ENCODE results near the gene ARFRP1. TPM values are rescaled to one million over a fixed set of nuclear protein-coding genes. Genes with fewer than 3 reads are reported as not detected.

The ARFRP1 gene
- total RNA-seq, 1 experiment from 2014 or later: 30.2 TPM

GRCh38 chr20:63648895-63649589 lies 58.7 kb downstream of the ARFRP1 start:
- no peak for TF ChIP-seq ESRRA (CRISPR knock-in tag; IDR thresholded peaks at IDR 0.05; ENCODE audit: borderline replicate concordance)
- TF ChIP-seq ZNF121 (CRISPR knock-in tag; IDR thresholded peaks at IDR 0.05): no peak
- no peak for TF ChIP-seq NFATC4 (CRISPR knock-in tag; IDR thresholded peaks at IDR 0.05)
- no peak for TF ChIP-seq ZNF219 (CRISPR knock-in tag; IDR thresholded peaks at IDR 0.05; ENCODE audit: borderline replicate concordance)
- TF ChIP-seq ZNF317 (CRISPR knock-in tag; IDR thresholded peaks at IDR 0.05; ENCODE audit: borderline replicate concordance, low read depth): no peak
- no peak for TF ChIP-seq NR1H2 (CRISPR knock-in tag; IDR thresholded peaks at IDR 0.05)
- TF ChIP-seq MLX (CRISPR knock-in tag; IDR thresholded peaks at IDR 0.05): no peak
- no peak for TF ChIP-seq TCF7 (CRISPR knock-in tag; IDR thresholded peaks at IDR 0.05; ENCODE audit: low read depth)
- no peak for TF ChIP-seq ZNF512 (CRISPR knock-in tag; IDR thresholded peaks at IDR 0.05; ENCODE audit: borderline replicate concordance)
- no peak for TF ChIP-seq SP1 (CRISPR knock-in tag; conservative IDR thresholded peaks at IDR 0.05)
- no peak for TF ChIP-seq E2F4 (CRISPR knock-in tag; IDR thresholded peaks at IDR 0.05; ENCODE audit: borderline replicate concordance, low read depth)
- no peak for TF ChIP-seq ZBTB43 (CRISPR knock-in tag; IDR thresholded peaks at IDR 0.05)
- TF ChIP-seq NR2C2 (CRISPR knock-in tag; IDR thresholded peaks at IDR 0.05): no peak
- no peak overlapping the region for H3K4me3 Mint-ChIP-seq
- CTCF ChIA-PET: no interaction called here

More at GRCh38 chr20:63648895-63649589, 58.7 kb downstream of the ARFRP1 start:
- POLR2A ChIA-PET: no interaction called here
- DNase-seq (ENCODE audit: low spot score) (no peak), ATAC-seq (no peak)
- Mint-ChIP-seq H3K9me3 (no peaks in the 10 kb centered on the region), H3K27me3 (ENCODE audit: low read depth) (peaks cover 3% of the 10 kb centered on the region; the same call in 1 of the 2 replicates), H3K36me3 (no peaks in the 10 kb centered on the region), H3K4me1 (peaks cover 8% of the 10 kb centered on the region), H3K27ac (peak overlapping the region; percentile 47; the same call in 1 of the 2 replicates)

Other genes starting within 250 kb of the ARFRP1 start
- 99.8 to 112 TPM (median 108 TPM) in 3 replicates for gene KCNQ2, start 235.3 kb downstream of the ARFRP1 start, total RNA-seq (2021)
- gene EEF1A2, start 208.9 kb downstream of the ARFRP1 start, total RNA-seq (2021): 26.0 to 35.7 TPM (median 34.9 TPM) in 3 replicates
- gene PPDPF, start 187.2 kb downstream of the ARFRP1 start, total RNA-seq (2021): 170 to 210 TPM (median 205 TPM) in 3 replicates
- 0.22 to 0.53 TPM (median 0.32 TPM) in 3 replicates for gene PTK6, start 170.6 kb downstream of the ARFRP1 start, total RNA-seq (2021)
- 0.21 to 0.46 TPM (median 0.26 TPM) in 3 replicates for gene SRMS, start 160.2 kb downstream of the ARFRP1 start, total RNA-seq (2021)
- gene FNDC11, start 153.8 kb downstream of the ARFRP1 start, total RNA-seq (2021): 3.4 to 3.8 TPM (median 3.6 TPM) in 3 replicates
- gene HELZ2, start 133.7 kb downstream of the ARFRP1 start, total RNA-seq (2021): 27.5 to 32.6 TPM (median 32.4 TPM) in 3 replicates
- gene GMEB2, start 80.9 kb downstream of the ARFRP1 start, total RNA-seq (2021): 14.1 to 14.8 TPM (median 14.2 TPM) in 3 replicates
- gene STMN3, start 54.6 kb downstream of the ARFRP1 start, total RNA-seq (2021): 53.0 to 65.6 TPM (median 53.4 TPM) in 3 replicates
- 39.3 to 44.9 TPM (median 40.5 TPM) in 3 replicates for gene RTEL1, start 49.7 kb downstream of the ARFRP1 start, total RNA-seq (2021)
- not detected in 3 replicates for gene TNFRSF6B, start 11.3 kb downstream of the ARFRP1 start, total RNA-seq (2021)
- gene ZGPAT, start 63 bp upstream of the ARFRP1 start, total RNA-seq (2021): 28.3 to 31.0 TPM (median 30.4 TPM) in 3 replicates
- 4.5 to 7.0 TPM (median 6.0 TPM) in 3 replicates for gene LIME1, start 28.7 kb upstream of the ARFRP1 start, total RNA-seq (2021)
- 41.6 to 47.2 TPM (median 43.3 TPM) in 3 replicates for gene SLC2A4RG, start 31.8 kb upstream of the ARFRP1 start, total RNA-seq (2021)
- gene ZBTB46, start 123.3 kb upstream of the ARFRP1 start, total RNA-seq (2021): 18.9 to 20.1 TPM (median 20.1 TPM) in 3 replicates
- gene ABHD16B, start 153.5 kb upstream of the ARFRP1 start, total RNA-seq (2021): 0.11 TPM in 1 of 3 replicates, not detected in the others
- gene TPD52L2, start 157.3 kb upstream of the ARFRP1 start, total RNA-seq (2021): 80.8 to 87.2 TPM (median 85.6 TPM) in 3 replicates
- gene DNAJC5, start 187.2 kb upstream of the ARFRP1 start, total RNA-seq (2021): 28.5 to 31.5 TPM (median 29.6 TPM) in 3 replicates
- 46.8 to 51.2 TPM (median 48.0 TPM) in 3 replicates for gene UCKL1, start 248.4 kb upstream of the ARFRP1 start, total RNA-seq (2021)